Mesothelial cell of epicardium (in vitro differentiated cells): ENCODE data around the gene TFAP2E. TPM values are rescaled to one million over a fixed set of nuclear protein-coding genes. Genes with fewer than 3 reads are reported as not detected.

Experiments
- DNase-seq, 2 experiments: peaks; one replicate each; pipeline ENCODE4 v3.0.0; 2021; ENCODE audit warnings: low spot score in 2 of 2; ENCODE audit not compliant: unreplicated experiment in 2 of 2
- H3K27ac Mint-ChIP-seq: 2 replicates; pipeline ENCODE4 v1.8.0; 2021; ENCODE audit warnings: mixed read lengths
- H3K27me3 Mint-ChIP-seq: 2 replicates; pipeline ENCODE4 v1.8.0; 2021; ENCODE audit warnings: low read depth, mixed read lengths
- H3K36me3 Mint-ChIP-seq: 2 replicates; pipeline ENCODE4 v1.8.0; 2021; ENCODE audit warnings: mixed read lengths
- H3K4me1 Mint-ChIP-seq: 2 replicates; pipeline ENCODE4 v1.8.0; 2021; ENCODE audit warnings: mixed read lengths
- H3K4me3 Mint-ChIP-seq: 2 replicates; pipeline ENCODE4 v1.8.0; 2021; ENCODE audit warnings: mild to moderate bottlenecking, moderate library complexity, mixed read lengths
- H3K9me3 Mint-ChIP-seq: 2 replicates; pipeline ENCODE4 v1.8.0; 2021; ENCODE audit warnings: mixed read lengths
- total RNA-seq: library from RNA; stranded (reverse); gene quantifications from 3 replicates; pipeline ENCODE4 v1.2.1, GENCODE V29; 2021
- TF ChIP-seq, protein P1 (sequence below): fragments of 200-600 bp; sonication (generic); IDR thresholded peaks from one replicate; pipeline ENCODE4 v1.5.0; 2021; ENCODE audit warnings: antibody characterized with exemption; ENCODE audit not compliant: unreplicated experiment

The TFAP2E gene
- total RNA-seq, 1 donor from 2014 or later = 2.9 TPM

DNA sequence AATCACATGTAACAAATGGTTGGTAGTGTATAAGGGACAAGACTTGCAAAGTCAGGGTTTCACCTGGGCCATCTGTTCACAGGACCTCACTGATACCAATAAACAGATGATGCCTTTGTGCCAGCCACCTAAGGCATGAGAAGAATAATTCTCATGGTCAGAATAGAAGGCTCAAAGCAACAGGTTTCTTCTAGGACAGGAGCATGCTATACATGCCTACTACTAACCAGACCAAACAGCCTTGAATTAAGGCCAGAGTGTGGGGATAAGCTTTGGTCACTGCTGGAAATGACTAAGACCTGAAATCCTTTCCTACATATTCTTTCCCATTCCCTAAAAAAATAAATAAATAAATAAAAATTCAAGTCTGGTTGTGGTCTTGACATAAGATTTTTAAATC is 50.7 kb downstream of the TFAP2E start:
- Mint-ChIP-seq H3K27me3 (no peaks in the 10 kb centered on the region), H3K27ac (no peak overlapping the region), H3K4me3 (no peak overlapping the region), H3K4me1 (no peaks in the 10 kb centered on the region), H3K9me3 (no peaks in the 10 kb centered on the region), H3K36me3 (peaks cover 18% of the 10 kb centered on the region)
- DNase-seq = no peak
- TF ChIP-seq, protein P1, sequence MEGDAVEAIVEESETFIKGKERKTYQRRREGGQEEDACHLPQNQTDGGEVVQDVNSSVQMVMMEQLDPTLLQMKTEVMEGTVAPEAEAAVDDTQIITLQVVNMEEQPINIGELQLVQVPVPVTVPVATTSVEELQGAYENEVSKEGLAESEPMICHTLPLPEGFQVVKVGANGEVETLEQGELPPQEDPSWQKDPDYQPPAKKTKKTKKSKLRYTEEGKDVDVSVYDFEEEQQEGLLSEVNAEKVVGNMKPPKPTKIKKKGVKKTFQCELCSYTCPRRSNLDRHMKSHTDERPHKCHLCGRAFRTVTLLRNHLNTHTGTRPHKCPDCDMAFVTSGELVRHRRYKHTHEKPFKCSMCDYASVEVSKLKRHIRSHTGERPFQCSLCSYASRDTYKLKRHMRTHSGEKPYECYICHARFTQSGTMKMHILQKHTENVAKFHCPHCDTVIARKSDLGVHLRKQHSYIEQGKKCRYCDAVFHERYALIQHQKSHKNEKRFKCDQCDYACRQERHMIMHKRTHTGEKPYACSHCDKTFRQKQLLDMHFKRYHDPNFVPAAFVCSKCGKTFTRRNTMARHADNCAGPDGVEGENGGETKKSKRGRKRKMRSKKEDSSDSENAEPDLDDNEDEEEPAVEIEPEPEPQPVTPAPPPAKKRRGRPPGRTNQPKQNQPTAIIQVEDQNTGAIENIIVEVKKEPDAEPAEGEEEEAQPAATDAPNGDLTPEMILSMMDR = no peak

DNA sequence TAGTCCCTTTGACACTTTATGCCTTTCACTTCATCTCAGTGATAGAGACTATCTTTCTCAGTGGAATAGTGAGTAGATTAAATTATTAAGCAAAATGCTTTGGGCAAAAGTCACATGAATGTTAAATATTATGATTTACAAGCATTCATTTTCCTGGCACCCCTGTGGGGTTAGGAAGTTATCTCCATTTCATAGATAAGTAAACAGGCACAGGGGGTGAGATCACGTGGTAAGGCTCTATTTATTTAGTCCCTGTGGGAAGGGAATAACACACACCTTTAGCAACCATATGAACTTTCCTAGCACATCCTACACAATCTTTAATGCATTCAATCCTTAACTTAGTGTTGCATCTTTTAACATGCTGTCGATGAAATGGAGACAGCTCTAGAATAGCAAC is 55.9 kb downstream of the TFAP2E start:
- DNase-seq = no peak
- H3K36me3 Mint-ChIP-seq = peaks cover 34% of the 10 kb centered on the region

DNA sequence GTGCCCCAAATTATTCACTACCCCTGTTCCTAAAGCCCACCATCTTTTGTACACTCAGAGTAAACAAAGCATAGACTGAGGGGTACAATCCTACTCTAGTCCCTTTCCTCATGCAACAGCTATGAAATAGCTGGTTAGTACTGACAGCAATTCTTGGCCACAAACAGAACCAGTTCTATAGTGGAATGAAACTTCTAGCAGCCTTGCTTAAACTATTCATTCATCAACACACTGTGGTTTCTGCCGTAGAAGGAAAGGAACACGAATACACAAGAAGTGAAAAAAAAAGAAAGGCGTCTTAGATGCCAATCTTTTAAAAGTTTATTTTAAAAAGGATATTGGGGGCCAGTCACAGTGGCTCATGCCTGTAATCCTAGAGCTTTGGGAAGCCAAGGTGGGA is 58.3 kb downstream of the TFAP2E start:
- Mint-ChIP-seq H3K4me3 (no peak overlapping the region), H3K9me3 (no peaks in the 10 kb centered on the region), H3K27ac (no peak overlapping the region), H3K4me1 (no peaks in the 10 kb centered on the region), H3K27me3 (no peaks in the 10 kb centered on the region), H3K36me3 (peaks cover 36% of the 10 kb centered on the region)
- no peak for DNase-seq
- TF ChIP-seq, protein P1 = no peak

More for the DNA sequence above, 55.9 kb downstream of the TFAP2E start:
- no peak overlapping the region for H3K27ac Mint-ChIP-seq
- TF ChIP-seq, protein P1 = no peak
- no peaks in the 10 kb centered on the region for H3K9me3 Mint-ChIP-seq
- no peak overlapping the region for H3K4me3 Mint-ChIP-seq
- no peaks in the 10 kb centered on the region for H3K4me1 Mint-ChIP-seq
- no peaks in the 10 kb centered on the region for H3K27me3 Mint-ChIP-seq

DNA sequence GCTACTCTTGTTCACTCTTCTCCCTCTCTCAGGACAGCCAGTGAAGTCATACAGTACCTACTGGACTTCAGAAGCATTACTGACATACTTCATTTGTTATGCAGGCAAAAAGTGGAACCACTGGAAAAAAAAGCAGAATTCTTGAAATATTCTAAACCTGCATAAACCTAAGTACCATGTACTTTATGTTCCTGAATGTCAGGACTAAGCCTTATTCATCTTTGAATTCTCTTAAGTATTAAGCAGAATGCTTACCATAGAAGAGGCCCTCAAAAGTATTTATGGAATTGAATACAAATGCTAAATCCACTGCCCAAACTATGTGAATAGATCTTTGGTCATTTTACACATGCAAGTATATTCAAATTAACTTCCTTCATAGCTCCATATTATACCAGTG is 60.4 kb downstream of the TFAP2E start:
- Mint-ChIP-seq H3K4me1 (peaks cover 12% of the 10 kb centered on the region), H3K4me3 (no peak overlapping the region), H3K27me3 (no peaks in the 10 kb centered on the region), H3K36me3 (peaks cover 34% of the 10 kb centered on the region), H3K9me3 (no peaks in the 10 kb centered on the region), H3K27ac (no peak overlapping the region)
- TF ChIP-seq, protein P1 = no peak
- no peak for DNase-seq

DNA sequence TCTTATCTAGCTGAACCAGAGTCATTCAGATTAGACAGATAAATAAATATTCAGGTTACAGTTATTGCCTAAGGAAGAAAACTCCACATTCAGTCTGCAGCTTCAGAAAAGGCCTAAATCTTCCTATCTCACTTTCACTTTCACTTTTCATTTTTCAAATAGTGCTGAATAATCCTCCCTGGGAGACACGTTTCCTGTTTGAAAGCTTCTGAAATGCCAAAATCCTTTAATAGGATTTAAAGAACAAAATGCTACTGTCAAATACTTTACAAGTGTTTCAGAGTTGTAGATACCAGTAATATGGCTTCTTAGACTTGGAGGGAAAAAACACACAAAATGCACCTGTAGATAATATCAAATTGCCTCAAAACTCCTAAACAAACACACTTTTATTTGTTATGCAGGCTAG is 64.3 kb downstream of the TFAP2E start:
- peaks cover 30% of the 10 kb centered on the region for H3K4me1 Mint-ChIP-seq
- H3K27me3 Mint-ChIP-seq = no peaks in the 10 kb centered on the region
- H3K36me3 Mint-ChIP-seq = peaks cover 11% of the 10 kb centered on the region
- peak overlapping the region; percentile 94 for H3K27ac Mint-ChIP-seq
- H3K9me3 Mint-ChIP-seq = no peaks in the 10 kb centered on the region
- TF ChIP-seq, protein P1 = no peak
- peak overlapping the region; percentile 44 for H3K4me3 Mint-ChIP-seq
- no peak for DNase-seq
